GM12872 (cell line): Measurements from ENCODE around the gene THSD4.
A peak's percentile ranks its signal among the peaks of the same experiment; 100 is the strongest.

ENCODE experiments used
- CTCF ChIP-seq: IDR thresholded peaks from 3 replicates; pipeline ENCODE4 v1.5.1; 2011; ENCODE audit warnings: low read depth, mild to moderate bottlenecking, low read length, moderate library complexity; ENCODE audit not compliant: insufficient read depth

The THSD4 gene

GRCh38 chr15:71529361-71529760 lies 414.1 kb downstream of the THSD4 start:
- no peak for TF ChIP-seq CTCF

GRCh38 chr15:71530116-71530515 lies 414.8 kb downstream of the THSD4 start:
- TF ChIP-seq CTCF: no peak

- peak; percentile 53 for TF ChIP-seq CTCF
Measured at GRCh38 chr15:71532994-71533393, 417.7 kb downstream of the THSD4 start.

GRCh38 chr15:71538181-71538580 lies 422.9 kb downstream of the THSD4 start:
- TF ChIP-seq CTCF: no peak

GRCh38 chr15:71541746-71542145 lies 426.5 kb downstream of the THSD4 start:
- no peak for TF ChIP-seq CTCF

- no peak for TF ChIP-seq CTCF
Measured at GRCh38 chr15:71542836-71543235, 427.6 kb downstream of the THSD4 start.

- no peak for TF ChIP-seq CTCF
Measured at GRCh38 chr15:71543413-71543812, 428.1 kb downstream of the THSD4 start.
